ENCODE results near the gene CCDC171. TPM values are rescaled to one million over a fixed set of nuclear protein-coding genes. Genes with fewer than 3 reads are reported as not detected.

The CCDC171 gene
- total and polyA plus RNA-seq, 10 of the 15 experiments (the other 5 are each of a cell fraction or from before 2014, with no cell fraction given): 1.00 to 7.2 (median 2.8) TPM

- Histone ChIP-seq H3K4me1 (ENCODE audit: control insufficient read depth, insufficient read depth, low read length) (no peaks in the 10 kb centered on the region), H4K20me1 (ENCODE audit: control insufficient read depth, insufficient read depth) (no peaks in the 10 kb centered on the region), H3K4me2 (ENCODE audit: control insufficient read depth, insufficient read depth) (no peak overlapping the region), H3K9ac (ENCODE audit: control insufficient read depth, insufficient read depth, low read length) (no peak overlapping the region), H2AFZ (ENCODE audit: control insufficient read depth, low read depth, low read length) (no peak overlapping the region), H3K27me3 (replicated peaks in 1 of 2; ENCODE audit: control insufficient read depth in 2 of 2, insufficient read depth in 2 of 2, low read length in 1 of 2) (no peaks in the 10 kb centered on the region), H3K4me3 (no peak overlapping the region), H3K36me3 (ENCODE audit: control insufficient read depth in 2 of 2, insufficient read depth in 2 of 2, low read length in 1 of 2) (no peaks in the 10 kb centered on the region), H3K79me2 (ENCODE audit: control insufficient read depth, insufficient read depth, low read length) (no peaks in the 10 kb centered on the region), H3K27ac (ENCODE audit: control insufficient read depth, insufficient read depth) (no peak overlapping the region), H3K9me3 (replicated peaks; ENCODE audit: control insufficient read depth, insufficient read depth, low read length) (no peaks in the 10 kb centered on the region)
- TF ChIP-seq BCL3 (IDR thresholded peaks at IDR 0.05; ENCODE audit: borderline replicate concordance, insufficient read depth, low read depth, low read length, poor library complexity, severe bottlenecking) (no peak), MXI1 (IDR thresholded peaks at IDR 0.05; ENCODE audit: low read depth, low read length) (no peak), NFIC (IDR thresholded peaks at IDR 0.05; ENCODE audit: low read depth, low read length) (no peak)
- FAIRE-seq (no peak), DNase-seq (ENCODE audit: low read depth, low spot score) (no peak), ATAC-seq (no peak)
- CTCF ChIA-PET: no interaction called here
- BruUV-seq (replicated peaks): no TSS peak
- in situ Hi-C loops (cut with MboI) (no loop called here), intact Hi-C loops (cut with micrococcal nuclease; ENCODE audit: unreplicated experiment) (no loop called here)
- RAD21 ChIA-PET (ENCODE audit: unreplicated experiment): no interaction called here
- SMC1A ChIA-PET (ENCODE audit: uncharacterized antibody, unreplicated experiment): interaction anchor here (1.2 kb wide), 1 partner anchor 26 kb away, joined by 3 read pairs; no protein-coding TSS in a partner anchor
- POLR2A ChIA-PET: no interaction called here
- WGBS (ENCODE audit: insufficient coverage, insufficient replicate concordance, low lambda C conversion rate, missing lambda C conversion rate): 7% methylated on average over 5 of the region's 5 CpGs
Measured at GRCh38 chr9:16013366-16013765, 460.5 kb downstream of the CCDC171 start.

GRCh38 chr9:16013826-16014225, 461.0 kb downstream of the CCDC171 start:
- Histone ChIP-seq H3K4me3 (no peak overlapping the region), H4K20me1 (ENCODE audit: control insufficient read depth, insufficient read depth) (no peaks in the 10 kb centered on the region), H3K4me2 (ENCODE audit: control insufficient read depth, insufficient read depth) (no peak overlapping the region), H2AFZ (ENCODE audit: control insufficient read depth, low read depth, low read length) (no peak overlapping the region), H3K9ac (ENCODE audit: control insufficient read depth, insufficient read depth, low read length) (no peak overlapping the region), H3K9me3 (replicated peaks; ENCODE audit: control insufficient read depth, insufficient read depth, low read length) (no peaks in the 10 kb centered on the region), H3K79me2 (ENCODE audit: control insufficient read depth, insufficient read depth, low read length) (no peaks in the 10 kb centered on the region), H3K27me3 (replicated peaks in 1 of 2; ENCODE audit: control insufficient read depth in 2 of 2, insufficient read depth in 2 of 2, low read length in 1 of 2) (no peaks in the 10 kb centered on the region), H3K4me1 (ENCODE audit: control insufficient read depth, insufficient read depth, low read length) (no peaks in the 10 kb centered on the region), H3K27ac (ENCODE audit: control insufficient read depth, insufficient read depth) (no peak overlapping the region), H3K36me3 (ENCODE audit: control insufficient read depth in 2 of 2, insufficient read depth in 2 of 2, low read length in 1 of 2) (no peaks in the 10 kb centered on the region)
- no TSS peak for BruUV-seq (replicated peaks)
- POLR2A ChIA-PET: no interaction called here
- in situ Hi-C loops (cut with MboI) (no loop called here), intact Hi-C loops (cut with micrococcal nuclease; ENCODE audit: unreplicated experiment) (no loop called here)
- CTCF ChIA-PET: no interaction called here
- no peak for ATAC-seq
- FAIRE-seq: no peak
- SMC1A ChIA-PET (ENCODE audit: uncharacterized antibody, unreplicated experiment): interaction anchor here (1.2 kb wide), 1 partner anchor 26 kb away, joined by 3 read pairs; no protein-coding TSS in a partner anchor
- WGBS (ENCODE audit: insufficient coverage, insufficient replicate concordance, low lambda C conversion rate, missing lambda C conversion rate): 0% methylated on average over 1 of the region's 1 CpG
- no peak for DNase-seq (ENCODE audit: low read depth, low spot score)
- RAD21 ChIA-PET (ENCODE audit: unreplicated experiment): no interaction called here
- TF ChIP-seq SRF (IDR thresholded peaks at IDR 0.05; ENCODE audit: low read depth in 2 of 2, low read length in 2 of 2) (no peak), ZBTB33 (IDR thresholded peaks at IDR 0.05) (no peak), ZNF687 (IDR thresholded peaks at IDR 0.05) (no peak), NFYB (IDR thresholded peaks at IDR 0.05; ENCODE audit: insufficient read depth, low read depth, low read length) (no peak)

Measured in GM12878 (cell line).